GM18499 (cell line): ENCODE measurements around the gene SPACA9.

ENCODE experiments used
- ATAC-seq: cut with Tn5 transposase; IDR thresholded peaks from one replicate; pipeline ENCODE4 v1.9.1; 2021; ENCODE audit warnings: moderate number of reproducible peaks; ENCODE audit not compliant: insufficient read depth, unreplicated experiment

Gene SPACA9

DNA sequence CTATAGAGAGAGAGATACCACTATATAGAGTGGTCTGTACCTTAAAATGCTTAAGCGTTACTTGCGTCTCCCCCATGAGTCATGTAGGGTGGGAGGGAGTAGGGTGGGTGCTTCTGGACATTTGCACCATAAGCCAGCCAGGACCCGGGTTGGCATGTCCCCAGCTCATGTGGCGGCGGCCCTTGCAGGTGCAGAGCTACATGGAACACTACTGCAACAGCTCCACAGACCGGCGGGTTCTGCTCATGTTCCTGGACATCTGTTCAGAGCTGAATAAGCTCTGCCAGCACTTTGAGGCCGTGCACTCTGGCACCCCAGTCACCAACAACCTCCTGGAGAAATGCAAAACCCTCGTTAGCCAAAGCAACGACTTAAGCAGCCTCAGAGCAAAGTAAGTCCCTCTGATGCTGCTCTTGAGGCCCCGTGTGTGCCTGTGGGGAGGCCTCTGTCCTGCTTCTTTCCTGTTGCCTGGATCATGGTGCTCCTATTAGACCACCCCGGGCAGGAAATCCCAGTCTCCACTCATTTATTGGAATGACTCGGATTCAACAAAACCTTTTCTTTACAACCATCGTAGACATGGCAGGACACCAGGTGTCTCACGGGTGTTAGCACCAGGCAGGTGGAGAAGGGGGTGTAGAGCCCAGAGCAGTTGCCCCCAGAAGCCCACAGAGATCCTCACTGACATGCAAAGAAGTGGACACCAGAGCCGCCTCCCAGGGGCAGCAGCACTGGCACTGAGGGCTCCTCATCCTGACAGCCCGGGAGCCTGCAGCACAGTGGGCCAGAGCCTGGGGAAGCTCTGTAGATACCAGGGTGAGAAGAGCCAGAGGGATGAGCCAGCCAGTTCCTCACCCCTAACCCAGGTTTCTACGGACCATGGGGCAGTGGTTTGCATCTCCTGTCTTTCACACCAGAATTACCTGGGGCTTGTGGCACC is 8.8 kb downstream of the SPACA9 start:
- no peak for ATAC-seq

DNA sequence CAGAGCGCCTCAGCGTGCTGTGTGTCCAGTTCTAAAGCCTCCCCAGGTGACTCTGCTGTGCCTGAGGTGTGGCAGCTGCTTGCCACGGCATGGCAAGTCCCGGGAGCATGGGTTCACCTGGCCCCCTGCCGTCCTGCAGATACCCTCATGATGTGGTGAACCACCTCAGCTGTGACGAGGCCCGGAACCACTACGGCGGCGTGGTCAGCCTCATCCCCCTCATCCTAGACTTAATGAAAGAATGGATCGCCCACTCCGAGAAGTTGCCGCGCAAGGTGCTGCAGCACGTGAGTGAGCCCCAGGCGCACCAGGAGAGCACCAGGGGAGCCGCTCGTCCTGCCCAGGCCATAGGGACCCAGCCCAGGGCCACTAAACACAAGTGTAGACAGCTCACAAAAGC is 9.5 kb downstream of the SPACA9 start:
- ATAC-seq, result no peak

DNA sequence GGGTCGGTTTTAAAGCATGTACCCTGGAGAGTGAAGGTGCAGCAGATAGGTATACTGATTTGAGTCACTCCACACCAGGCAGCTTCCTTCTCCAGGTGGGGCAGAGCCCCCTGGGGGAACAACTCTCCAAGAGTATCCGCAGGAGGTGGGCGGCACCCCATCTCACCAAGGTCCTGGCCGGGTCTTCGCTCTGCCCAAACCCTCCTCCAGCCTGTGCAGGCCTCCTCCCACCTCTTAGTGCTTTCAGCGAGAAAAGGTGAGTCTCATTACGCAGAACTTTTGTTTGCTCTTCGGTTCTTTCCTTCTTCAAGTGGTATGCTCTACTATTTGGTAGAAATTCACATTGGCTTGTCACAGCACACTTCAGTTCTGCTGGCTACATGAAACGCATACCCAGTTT is 13.7 kb downstream of the SPACA9 start:
- ATAC-seq, result no peak

DNA sequence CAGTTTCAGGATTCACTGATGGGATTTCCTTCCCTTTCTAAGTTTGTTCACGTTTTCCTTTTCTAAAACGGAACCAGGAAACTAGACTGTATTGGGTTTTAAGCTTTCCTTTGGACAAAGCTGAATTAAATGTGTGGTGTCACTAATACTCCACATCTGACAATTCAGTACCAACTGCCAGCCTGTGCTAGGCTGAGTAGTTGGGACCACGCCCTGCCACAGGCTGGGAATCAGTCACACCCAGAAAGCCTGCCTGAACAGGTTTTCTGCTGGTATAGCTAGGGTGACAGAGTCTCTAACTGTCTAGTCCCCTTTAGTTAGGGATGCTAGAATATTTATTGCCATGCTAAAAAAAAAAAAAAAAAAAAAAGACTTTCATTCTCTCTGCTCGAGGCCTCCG is 15.6 kb downstream of the SPACA9 start:
- ATAC-seq, result no peak

DNA sequence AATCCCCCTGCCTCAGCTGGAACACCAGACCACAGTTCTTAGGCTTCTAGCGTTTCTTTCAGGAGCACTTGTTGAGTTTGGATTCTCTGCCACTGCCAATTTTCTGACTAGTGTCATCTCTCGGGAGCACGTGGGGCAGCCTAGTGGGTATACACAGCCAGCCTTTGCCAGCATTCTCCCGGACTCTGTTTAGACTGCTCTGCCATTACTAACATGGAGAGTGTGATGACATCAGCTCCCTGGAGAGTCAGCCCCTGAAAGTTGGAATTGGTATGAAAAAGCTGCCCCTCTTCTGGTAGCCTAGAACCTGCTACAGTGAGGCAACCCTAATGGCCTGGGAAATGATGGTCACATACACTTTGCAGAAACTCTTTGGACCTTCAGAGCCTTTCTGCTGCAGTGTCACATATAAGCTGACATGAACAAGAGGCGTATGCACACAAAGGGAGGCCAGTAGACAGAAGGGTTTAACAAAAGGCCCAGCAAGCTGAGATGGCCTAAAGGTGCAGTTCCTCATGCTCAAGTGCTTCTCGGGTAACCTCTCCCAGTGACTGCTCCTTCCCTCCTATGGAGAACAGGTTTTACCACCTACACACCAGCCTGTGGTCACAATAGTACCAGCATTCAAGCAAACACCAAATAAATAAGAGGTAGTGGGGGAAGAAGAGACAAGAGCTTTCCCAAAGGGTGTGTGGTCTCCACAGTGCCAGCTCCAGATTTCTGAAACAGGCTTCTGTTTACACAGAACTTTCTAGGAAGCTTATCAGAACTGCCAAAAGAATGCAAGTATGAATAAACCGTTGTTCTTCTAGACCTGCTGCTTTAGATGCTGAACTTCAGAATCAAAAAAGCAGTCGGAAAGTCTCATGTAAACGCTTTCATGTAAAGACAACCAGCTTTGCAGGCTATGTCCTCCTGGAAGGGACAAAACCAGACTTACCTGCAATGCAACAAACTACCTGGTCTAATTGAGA is 16.5 kb downstream of the SPACA9 start:
- no peak for ATAC-seq

DNA sequence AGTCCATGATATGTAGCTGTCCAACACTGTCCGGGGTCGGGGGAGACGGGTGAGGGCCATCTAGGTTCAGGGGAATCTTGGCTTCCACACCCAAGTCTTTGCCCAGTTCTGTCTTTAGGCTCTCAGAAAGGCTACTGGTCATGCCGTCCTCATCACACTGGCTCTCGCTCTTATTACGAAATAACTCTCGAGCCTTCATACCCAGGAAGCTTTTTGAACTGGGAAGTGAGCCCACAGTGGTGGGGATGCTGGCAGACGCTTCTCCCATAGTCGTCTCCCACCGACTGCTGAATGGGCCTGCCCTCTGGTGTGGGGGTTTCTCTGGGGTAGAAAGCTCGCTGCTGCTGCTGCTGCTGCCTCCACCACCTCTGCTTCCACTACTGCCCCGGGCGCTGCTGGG is 17.6 kb downstream of the SPACA9 start:
- no peak for ATAC-seq

DNA sequence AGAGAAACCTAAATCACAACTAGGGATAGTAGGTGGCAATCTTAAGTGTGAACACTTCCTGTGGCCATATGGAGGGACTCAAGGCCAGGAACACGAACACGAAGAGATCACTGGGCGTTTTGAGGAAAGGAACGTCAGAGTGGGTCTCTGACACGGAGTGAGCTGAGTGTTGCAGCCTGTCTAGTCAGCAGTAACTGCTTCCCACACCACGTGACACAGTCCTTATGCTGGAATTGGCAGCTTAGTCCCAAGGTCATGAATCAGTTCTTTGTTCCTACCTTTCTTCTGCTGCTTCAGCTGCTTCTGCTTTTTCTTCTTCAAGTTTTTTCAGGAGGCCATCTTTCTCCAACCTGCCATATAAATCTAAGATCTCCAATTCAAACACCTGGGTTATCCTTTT is 18.2 kb downstream of the SPACA9 start:
- no peak for ATAC-seq

DNA sequence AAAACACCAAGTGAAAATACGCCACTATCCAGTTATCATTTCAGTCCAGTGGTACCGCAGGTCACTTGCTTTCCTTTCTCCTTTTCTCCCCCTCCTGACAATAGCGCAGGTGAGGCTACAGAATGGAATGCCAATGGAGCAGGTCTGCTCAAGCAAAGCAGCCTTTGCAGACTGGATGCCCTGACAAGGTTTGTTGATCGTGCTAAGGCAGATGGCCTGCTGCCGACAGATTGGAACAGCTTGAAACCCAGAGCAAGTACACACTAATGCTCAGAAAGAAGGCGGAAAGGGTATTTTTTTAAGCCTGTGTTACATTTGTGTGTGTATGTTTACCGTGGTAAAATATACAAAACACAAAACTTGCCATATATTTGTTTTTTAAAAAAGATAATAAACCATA is 19.4 kb downstream of the SPACA9 start:
- ATAC-seq, result no peak

DNA sequence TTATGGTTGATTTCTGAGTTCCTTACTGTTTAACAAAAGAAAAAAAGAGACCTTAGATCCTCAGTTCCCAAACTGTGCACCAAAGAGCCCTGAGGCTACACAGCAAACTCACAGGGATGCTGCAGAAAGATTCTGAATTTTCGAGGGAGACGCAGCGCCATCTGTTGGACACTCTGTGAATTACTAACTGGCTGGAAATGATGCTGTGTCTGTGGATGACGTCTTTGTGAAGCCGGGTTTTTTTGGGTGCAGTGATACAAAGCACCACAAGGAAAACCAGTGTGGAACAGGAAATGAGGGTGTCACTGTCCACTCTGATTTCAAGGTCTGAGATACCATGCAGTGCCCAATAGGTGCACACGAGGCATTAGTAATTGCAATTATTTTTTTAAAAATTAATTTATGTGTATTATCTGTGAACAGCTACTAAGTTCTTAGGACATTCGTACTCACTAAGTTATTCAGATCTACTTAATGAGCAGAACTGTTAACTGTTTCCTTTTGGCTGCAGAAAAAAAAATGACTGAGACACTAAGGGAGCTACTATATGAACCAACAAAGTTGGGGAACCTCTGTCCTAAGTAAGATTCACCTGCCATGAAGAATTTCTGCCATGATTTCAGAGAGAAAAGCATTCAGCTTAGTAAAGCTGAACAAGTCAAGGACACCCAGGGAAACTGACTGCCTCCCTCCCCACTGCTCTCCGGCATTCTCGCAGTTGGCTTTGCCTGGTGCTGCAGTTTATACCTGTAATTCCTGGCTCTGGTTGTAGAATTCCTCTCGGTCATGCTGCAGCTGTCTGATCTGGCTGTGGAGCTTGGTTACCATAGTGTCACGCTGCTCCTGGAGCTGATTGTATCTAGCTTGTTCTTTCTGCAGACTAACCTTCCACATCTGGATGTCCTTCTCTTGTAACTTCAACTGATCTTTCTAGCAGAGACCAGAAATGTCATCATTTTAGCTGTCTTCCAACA is 23.4 kb downstream of the SPACA9 start:
- ATAC-seq, result no peak

DNA sequence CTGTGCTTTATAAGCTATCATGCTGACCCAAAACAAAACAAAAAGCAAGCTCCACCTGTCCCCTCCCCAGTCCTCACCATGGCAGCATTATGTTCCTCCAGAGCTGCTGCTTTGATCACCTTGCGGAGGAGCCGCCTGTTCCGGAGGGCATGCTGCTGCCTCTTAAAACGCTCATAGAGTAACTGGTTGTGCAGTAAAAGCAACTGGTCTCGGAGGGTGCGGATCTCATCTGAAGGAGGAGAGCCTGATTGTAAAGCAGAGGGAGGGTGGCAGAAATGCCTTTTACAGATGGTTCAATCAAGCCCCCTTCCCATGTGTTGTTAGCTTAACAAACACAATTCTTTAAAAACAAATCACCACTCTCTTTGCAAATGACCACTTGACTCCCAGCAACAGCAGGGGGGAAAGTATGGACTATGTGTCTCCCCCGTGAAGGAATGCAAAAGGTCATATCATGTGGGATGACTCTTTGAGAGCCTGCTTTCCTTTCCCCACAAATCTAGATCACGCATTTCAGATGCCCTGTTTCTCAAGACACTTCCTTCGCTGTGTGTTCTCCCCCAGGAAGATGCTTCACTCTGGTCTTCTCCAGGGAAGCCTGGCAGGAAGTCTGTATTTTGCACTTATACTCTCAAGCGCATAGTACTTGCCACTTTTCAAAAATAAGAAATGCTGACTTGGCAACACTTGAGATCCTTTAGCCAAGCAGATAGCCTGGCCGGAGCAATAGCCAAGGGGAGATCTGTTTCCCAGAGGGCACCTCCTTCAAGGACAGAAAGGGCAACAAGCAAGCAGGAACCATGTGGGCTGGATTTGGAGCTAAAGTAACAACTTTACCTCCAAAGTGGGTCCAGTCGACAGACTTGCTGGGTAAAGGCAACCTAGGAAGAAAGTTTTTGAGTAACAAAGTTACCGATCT is 25.1 kb downstream of the SPACA9 start:
- no peak for ATAC-seq

DNA sequence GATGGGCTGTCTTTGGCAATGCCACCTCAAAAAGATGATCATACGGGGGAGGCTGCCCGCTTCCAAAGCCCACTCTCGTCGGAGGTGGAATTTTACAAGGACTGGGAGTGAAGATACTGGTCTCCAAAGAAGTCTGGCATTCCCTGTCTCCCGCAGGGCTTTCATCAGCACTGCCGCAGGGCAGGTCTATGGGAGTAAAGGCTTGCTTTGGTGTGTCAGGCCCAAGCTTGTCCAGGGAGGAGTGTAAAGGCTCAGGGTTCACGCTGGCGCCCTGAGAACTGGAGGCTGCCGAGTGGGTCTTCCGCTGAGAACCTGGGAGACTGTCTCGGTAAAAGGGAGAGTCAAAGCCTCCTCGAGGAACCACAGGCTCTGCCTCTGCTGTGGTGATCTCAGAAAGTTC is 27.0 kb downstream of the SPACA9 start:
- no peak for ATAC-seq

DNA sequence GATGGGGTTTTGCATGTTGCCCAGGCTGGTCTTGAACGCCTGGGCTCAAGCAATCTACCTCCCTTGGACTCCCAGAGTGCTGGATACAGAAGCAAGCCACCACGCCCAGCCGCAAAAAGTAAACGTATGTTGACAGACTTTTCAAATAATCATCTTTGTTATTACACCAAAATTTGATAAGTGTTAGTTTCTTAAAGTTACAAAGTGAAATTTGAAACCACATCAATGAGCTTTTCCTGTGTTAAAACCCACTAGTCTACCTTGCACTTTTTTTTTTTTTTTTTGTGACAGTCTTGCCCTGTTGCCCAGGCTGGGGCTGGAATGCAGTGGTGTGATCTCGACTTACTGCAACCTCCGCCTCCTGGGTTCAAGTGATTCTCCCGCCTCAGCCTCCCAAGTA is 29.9 kb downstream of the SPACA9 start:
- no peak for ATAC-seq

DNA sequence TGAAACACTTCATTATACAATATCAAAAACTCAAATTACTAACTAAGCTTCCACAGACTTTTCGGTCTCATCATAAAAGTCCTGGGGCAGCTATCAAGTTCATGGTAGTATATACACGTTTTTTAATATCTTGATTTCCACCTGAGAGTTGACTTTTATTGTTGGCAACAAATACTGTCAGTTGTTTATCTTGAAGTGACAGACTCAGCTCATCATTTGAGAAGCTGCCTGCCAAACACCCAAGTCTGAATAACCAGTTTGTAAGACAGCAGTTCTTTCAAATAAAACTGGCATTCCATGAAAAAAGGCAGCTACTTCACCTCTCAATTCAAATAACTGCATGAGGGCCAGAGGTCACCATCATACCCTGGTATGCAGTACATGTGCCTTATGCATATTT is 30.6 kb downstream of the SPACA9 start:
- ATAC-seq, result no peak

DNA sequence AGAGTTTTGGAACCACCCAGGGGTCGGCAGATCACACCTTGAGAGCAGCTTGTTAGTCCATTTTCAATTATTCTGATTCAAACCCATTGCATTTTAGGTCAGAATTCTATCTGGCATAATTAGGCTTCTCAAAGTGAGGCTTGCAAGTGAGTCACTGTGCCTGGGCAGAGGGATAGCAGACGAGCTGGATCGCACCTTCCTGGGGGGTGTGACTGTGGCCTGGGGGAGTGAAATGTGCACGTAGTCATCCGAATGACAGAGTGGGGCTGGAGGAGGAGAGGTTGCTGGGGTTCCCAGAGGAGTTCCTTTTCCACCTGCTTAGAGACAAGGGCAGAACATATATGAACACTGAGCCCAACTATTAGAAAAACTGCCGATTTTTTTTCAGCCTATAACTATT is 31.7 kb downstream of the SPACA9 start:
- no peak for ATAC-seq

DNA sequence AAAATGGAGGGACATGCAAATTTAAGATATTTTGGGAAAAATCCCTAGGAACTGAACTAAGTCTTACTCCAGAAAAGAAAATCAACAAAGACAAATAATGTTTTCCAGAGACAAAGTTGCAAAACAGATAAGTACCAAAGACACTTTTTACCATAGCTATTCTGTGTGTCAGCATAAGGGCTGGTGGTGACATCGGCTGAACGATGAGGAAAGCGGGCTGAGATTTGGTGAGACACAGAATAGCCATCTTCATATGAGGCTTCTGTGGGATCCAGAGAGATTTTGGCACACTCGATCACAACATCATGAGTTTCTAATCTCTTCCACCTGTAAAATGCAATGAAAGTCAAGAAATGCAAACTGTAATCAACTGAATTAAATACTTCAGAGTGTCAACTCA is 33.4 kb downstream of the SPACA9 start:
- no peak for ATAC-seq

DNA sequence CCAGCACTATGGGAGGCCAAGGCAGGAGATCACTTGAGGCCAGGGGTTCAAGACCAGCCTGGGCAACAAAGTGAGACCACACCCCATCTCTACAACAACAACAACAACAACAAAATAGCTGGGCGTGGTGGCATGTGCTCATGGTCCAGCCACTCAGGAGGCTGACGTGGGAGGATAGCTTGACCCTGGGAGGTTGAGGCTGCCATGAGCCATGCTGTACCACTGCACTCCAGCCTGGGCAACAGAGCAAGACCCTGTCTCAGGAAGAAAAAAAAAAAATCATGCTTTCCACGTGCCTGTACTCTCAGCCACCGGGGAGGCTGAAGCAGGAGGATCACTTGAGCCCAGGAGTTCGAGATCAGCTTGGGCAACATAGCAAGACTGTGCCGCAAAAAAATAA is 36.2 kb downstream of the SPACA9 start:
- no peak for ATAC-seq

DNA sequence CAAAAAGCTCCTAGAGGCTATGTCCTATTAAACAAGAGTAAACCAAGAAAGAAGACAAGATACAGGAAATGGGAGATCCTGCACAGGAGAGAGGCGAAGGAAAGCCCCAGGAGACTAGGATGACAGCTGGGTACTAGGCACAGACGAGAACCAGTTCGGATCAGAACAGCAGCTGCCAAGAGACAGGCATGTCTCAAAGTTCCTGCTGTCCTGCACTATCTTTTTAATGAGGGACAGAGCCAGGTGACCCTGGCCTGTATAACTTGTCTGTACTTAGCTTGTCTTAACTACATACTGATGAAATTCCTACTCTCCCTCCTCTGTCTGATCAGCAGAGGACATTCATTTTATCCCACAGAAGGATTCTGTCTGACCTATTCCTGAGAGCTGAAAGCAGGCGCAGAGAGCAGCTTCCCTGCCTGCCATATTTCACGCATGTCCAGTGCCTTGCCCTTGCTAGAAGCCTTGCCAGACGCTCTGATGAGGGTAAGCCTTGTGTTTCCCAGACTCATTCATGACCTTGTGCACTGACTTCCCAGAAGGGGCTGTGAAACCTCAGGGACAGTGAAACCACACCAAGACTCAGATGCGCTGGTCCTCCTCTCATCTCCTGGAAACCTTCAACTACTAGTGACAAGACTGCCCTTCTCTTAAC is 41.0 kb downstream of the SPACA9 start:
- no peak for ATAC-seq

DNA sequence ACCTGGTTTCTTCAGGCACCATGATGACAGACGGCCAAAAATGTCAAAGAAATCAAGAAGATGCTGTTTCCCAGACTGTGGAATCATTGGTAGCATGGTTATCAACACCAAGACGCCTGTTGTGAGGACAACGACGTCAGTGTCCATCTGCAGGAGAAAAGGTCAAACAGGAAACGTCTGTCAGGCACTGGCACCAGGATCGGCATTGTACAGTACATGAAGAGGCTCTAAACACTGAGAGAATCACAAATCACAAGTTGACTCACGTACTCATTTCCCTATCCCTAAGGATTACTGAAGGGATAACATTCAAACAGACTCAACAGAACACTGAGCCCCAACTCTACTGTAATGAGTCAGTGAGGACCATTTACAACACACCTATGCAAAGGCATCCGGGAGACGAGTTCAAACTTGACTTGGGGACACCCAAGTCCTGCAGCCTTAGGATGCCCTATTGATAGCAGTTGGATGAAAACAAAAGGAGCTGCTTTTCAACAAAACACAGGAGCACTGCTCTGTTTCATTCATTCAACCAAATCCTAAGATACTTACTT is 44.7 kb downstream of the SPACA9 start:
- ATAC-seq, result no peak
